Keratinocyte (primary cell): ENCODE results near the gene HEG1.

Source experiments
- CTCF ChIP-seq, 3 experiments: IDR thresholded peaks in 1 of 3; conservative IDR thresholded peaks in 1 of 3; optimal IDR thresholded peaks in 1 of 3; 2 replicates in 2 of 3; 3 replicates in 1 of 3; pipeline versions ENCODE3 to v1.5.1; 2011; ENCODE audit warnings: low read length in 3 of 3, mild to moderate bottlenecking in 3 of 3, moderate library complexity in 2 of 3, control low read depth in 1 of 3, inconsistent platforms in 1 of 3; ENCODE audit not compliant: insufficient read depth in 2 of 3; ENCODE audit errors: extremely low read depth in 1 of 3
- EZH2 ChIP-seq: IDR thresholded peaks from one replicate; pipeline ENCODE4 v1.6.1; 2012; ENCODE audit warnings: inconsistent platforms, mild to moderate bottlenecking, low read length, moderate library complexity

- TF ChIP-seq CTCF (optimal IDR thresholded peaks at IDR 0.05 in 1 of 3, IDR thresholded peaks at IDR 0.05 in 1 of 3, conservative IDR thresholded peaks at IDR 0.05 in 1 of 3; ENCODE audit: extremely low read depth in 1 of 3, insufficient read depth in 2 of 3, low read length in 3 of 3) (no peak), EZH2 (no peak)
Measured at GRCh38 chr3:125055913-125056745, at the start of gene HEG1.
